Measurements from ENCODE around the gene RRN3. TPM values are rescaled to one million over a fixed set of nuclear protein-coding genes. Genes with fewer than 3 reads are reported as not detected.
"Not testable (repeated sequence)": the region's sequence is repeated elsewhere in the genome, so short reads cannot be mapped to it uniquely, and the experiment has no call there.

RRN3 gene
- total RNA-seq, 2 experiments from 2014 or later = 29.6 to 32.4 TPM

DNA sequence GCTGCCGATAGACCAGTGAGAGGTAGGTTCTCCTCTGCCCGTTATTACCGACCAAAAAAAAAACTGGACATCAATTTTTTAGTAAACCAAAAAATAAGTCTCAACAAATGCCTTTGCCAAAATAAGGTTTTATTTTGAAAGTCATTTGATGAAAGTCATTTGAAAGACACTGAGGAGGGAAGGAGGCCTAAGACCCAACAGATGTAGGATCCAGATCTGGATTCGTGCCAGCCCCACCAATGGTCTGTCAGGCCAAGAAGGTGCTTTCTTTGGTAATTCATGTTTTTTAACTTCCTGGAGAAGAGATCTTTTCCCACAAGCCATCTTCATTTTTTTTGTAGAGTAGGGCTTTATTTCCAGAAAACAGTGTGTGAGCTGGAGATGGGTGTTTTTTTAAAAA, 56.3 kb downstream of the RRN3 start:
- Mint-ChIP-seq H3K36me3 (ENCODE audit: low read depth) (peaks cover 20% of the 10 kb centered on the region), H3K27ac (no peak overlapping the region), H3K27me3 (ENCODE audit: low read depth) (no peaks in the 10 kb centered on the region), H3K9me3 (no peaks in the 10 kb centered on the region), H3K4me3 (no peak overlapping the region), H3K4me1 (ENCODE audit: low read depth) (no peaks in the 10 kb centered on the region)
- intact Hi-C loops (cut with micrococcal nuclease) = no loop called here
- CTCF ChIA-PET = no interaction called here
- DNase-seq = no peak

DNA sequence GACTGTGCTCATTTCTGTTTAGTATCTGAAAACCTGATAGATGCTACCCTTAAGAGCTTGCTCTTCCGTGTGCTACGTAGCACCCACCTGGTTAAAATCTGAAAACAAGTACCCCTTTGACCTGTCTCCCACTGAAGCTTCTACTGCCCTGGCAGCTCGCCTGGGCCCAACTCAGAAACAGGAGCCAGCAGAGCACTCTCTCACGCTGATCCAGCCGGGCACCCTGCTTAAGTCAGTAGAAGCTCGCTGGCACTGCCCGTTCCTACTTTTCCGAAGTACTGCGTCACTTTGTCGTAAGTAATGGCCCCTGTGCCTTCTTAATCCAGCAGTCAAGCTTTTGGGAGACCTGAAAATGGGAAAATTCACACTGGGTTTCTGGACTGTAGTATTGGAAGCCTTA, 57.1 kb downstream of the RRN3 start:
- CTCF ChIA-PET = no interaction called here
- DNase-seq = no peak
- Mint-ChIP-seq H3K9me3 (no peaks in the 10 kb centered on the region), H3K27ac (no peak overlapping the region), H3K4me1 (ENCODE audit: low read depth) (no peaks in the 10 kb centered on the region), H3K36me3 (ENCODE audit: low read depth) (peaks cover 23% of the 10 kb centered on the region), H3K27me3 (ENCODE audit: low read depth) (no peaks in the 10 kb centered on the region), H3K4me3 (no peak overlapping the region)
- intact Hi-C loops (cut with micrococcal nuclease) = no loop called here

DNA sequence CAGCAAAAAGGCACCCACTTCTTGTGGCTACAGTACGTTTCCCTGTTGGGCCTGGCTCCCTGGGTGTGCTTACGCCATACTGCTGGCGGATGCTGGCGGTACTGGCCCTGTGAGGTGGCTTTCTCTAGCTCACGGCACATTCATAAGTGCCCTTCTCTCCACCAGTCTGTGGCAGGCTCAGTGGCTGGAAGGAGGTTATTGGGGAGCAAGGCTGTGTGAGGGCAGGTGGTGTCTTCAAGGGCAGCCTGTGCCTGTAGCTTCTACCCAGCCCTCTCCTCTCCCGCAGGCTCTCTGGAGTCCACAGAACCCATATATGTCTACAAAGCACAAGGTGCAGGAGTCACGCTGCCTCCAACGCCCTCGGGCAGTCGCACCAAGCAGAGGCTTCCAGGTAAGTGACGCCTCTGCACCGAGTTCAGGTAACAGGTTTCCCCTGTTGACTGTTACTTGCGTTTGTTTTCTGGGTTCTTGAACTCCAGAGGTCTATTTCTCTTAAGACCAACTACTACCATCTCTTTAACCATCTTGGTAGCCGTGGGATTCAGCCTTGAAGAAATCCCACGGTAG, 58.8 kb downstream of the RRN3 start:
- intact Hi-C loops (cut with micrococcal nuclease) = no loop called here
- Mint-ChIP-seq H3K27ac (no peak overlapping the region), H3K36me3 (ENCODE audit: low read depth) (peaks cover 25% of the 10 kb centered on the region), H3K4me1 (ENCODE audit: low read depth) (peaks cover 5% of the 10 kb centered on the region), H3K27me3 (ENCODE audit: low read depth) (no peaks in the 10 kb centered on the region), H3K9me3 (no peaks in the 10 kb centered on the region), H3K4me3 (no peak overlapping the region)
- no peak for DNase-seq
- CTCF ChIA-PET = no interaction called here

DNA sequence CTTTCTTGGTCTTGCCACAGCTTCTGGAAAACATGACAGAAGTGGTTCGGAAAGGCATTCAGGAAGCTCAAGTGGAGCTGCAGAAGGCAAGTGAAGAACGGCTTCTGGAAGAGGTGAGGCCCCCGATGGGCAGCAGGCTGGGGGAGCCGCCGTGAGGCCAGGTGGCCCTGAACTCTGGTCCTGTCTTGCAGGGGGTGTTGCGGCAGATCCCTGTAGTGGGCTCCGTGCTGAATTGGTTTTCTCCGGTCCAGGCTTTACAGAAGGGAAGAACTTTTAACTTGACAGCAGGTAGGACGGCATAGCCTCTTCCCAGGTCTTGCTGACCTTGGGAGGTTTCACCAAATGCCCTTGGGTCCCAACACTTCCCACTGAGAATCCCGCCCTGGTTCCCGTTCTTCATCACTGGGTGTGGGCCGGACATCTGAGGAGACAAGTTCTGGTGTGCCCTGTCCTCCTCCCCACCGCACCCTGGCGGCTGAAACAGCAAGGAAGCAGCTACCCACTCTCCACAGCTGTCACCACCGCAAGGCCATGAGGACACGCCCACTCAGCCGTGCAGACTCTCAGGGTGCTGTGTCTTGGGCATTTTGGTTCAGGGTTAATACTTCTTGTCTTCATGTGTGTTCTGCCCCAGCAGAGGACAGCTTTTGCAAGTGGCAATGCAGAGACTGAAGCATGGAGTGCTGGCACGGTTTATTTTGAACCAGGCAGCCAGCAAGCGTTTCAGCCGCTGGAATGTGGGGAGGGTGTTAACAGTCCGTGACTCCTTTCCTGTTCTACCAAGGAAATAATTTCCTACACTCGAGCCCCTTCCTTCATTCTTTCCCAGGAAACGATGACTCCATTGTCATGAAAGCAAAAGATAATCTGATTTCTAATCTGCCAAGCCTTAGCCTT, 59.6 kb downstream of the RRN3 start:
- Mint-ChIP-seq H3K27ac (no peak overlapping the region), H3K4me1 (ENCODE audit: low read depth) (peaks cover 5% of the 10 kb centered on the region), H3K9me3 (no peaks in the 10 kb centered on the region), H3K36me3 (ENCODE audit: low read depth) (peaks cover 23% of the 10 kb centered on the region), H3K4me3 (no peak overlapping the region), H3K27me3 (ENCODE audit: low read depth) (no peaks in the 10 kb centered on the region)
- CTCF ChIA-PET = no interaction called here
- intact Hi-C loops (cut with micrococcal nuclease) = no loop called here
- no peak for DNase-seq

DNA sequence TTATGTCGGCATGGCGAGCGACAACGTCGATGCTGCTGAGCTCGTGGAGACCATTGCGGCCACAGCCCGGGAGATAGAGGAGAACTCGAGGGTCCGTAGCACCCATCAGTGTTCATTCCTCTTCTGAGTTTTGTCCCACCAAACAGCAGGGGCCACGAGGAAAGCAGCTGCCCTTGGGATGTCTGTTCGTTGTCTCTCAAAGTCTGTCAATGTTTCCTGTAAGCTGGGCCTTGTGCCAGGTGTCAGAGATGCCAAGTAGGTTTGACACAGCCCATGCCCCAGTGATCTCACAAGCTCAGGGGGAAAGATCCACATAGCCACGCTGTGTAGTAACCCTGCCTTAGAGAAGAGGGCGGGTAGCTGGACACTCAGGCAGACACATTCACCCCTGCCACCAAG, 60.8 kb downstream of the RRN3 start:
- Mint-ChIP-seq H3K4me3 (no peak overlapping the region), H3K36me3 (ENCODE audit: low read depth) (peaks cover 22% of the 10 kb centered on the region), H3K9me3 (no peaks in the 10 kb centered on the region), H3K27ac (no peak overlapping the region), H3K4me1 (ENCODE audit: low read depth) (peaks cover 5% of the 10 kb centered on the region), H3K27me3 (ENCODE audit: low read depth) (no peaks in the 10 kb centered on the region)
- CTCF ChIA-PET = no interaction called here
- intact Hi-C loops (cut with micrococcal nuclease) = no loop called here
- no peak for DNase-seq

DNA sequence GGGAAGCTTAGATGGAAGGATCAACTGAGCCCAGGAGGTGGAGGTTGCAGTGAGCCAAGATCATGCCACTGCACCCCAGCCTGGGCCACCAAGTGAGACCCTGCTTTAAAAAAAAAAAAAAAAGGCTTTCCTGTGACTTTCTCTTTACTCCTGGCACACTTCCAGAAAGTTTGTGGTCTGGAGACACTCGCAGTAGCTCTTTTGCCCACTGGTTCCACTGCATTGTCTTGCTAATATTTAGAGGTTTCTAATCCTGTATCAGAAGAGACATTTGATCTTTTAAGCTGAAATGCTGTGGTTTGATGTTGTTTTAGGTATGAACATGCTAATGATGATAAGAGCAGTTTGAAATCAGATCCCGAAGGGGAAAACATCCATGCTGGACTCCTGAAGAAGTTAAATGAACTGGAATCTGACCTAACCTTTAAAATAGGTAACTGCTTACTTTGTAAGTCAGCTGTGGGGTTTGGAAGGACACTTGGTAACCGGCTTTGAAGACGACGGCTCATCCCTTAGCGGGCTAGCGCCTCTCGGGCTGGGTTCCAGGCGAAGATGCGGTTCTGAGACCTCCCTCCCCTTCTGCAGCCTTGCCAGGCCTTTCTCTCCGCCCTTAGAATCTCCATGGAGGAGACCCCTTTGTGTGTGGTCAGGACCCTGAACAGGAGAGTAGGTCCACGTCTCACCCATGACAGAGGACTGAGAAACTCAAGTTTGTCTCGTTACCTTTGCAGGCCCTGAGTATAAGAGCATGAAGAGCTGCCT, 61.3 kb downstream of the RRN3 start:
- H3K27ac Mint-ChIP-seq = peak overlapping the region; percentile 68
- no peak for DNase-seq
- H3K4me1 Mint-ChIP-seq (ENCODE audit: low read depth) = peaks cover 7% of the 10 kb centered on the region
- CTCF ChIA-PET = no interaction called here
- H3K36me3 Mint-ChIP-seq (ENCODE audit: low read depth) = peaks cover 22% of the 10 kb centered on the region
- intact Hi-C loops (cut with micrococcal nuclease) = no loop called here
- no peaks in the 10 kb centered on the region for H3K27me3 Mint-ChIP-seq (ENCODE audit: low read depth)
- H3K9me3 Mint-ChIP-seq = no peaks in the 10 kb centered on the region
- no peak overlapping the region for H3K4me3 Mint-ChIP-seq

DNA sequence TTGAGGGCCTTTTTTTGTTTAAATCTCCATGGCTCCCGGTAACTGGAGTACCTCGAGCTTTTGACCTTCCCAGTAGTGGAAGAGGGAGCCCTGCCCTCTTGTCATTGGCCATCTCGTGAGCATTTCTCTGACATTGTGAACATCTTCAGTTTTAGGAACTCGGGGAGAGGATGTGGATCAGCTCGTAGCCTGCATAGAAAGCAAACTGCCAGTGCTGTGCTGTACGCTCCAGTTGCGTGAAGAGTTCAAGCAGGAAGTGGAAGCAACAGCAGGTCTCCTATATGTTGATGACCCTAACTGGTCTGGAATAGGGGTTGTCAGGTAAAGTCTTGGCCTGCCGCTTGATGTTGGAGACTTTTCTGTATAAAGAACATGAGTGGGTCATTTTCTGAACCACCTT, 62.5 kb downstream of the RRN3 start:
- Mint-ChIP-seq H3K9me3 (no peaks in the 10 kb centered on the region), H3K36me3 (ENCODE audit: low read depth) (peaks cover 22% of the 10 kb centered on the region), H3K4me3 (no peak overlapping the region), H3K27me3 (ENCODE audit: low read depth) (no peaks in the 10 kb centered on the region), H3K27ac (peak overlapping the region; percentile 48), H3K4me1 (ENCODE audit: low read depth) (peaks cover 7% of the 10 kb centered on the region)
- DNase-seq = no peak
- intact Hi-C loops (cut with micrococcal nuclease) = no loop called here
- CTCF ChIA-PET = no interaction called here

DNA sequence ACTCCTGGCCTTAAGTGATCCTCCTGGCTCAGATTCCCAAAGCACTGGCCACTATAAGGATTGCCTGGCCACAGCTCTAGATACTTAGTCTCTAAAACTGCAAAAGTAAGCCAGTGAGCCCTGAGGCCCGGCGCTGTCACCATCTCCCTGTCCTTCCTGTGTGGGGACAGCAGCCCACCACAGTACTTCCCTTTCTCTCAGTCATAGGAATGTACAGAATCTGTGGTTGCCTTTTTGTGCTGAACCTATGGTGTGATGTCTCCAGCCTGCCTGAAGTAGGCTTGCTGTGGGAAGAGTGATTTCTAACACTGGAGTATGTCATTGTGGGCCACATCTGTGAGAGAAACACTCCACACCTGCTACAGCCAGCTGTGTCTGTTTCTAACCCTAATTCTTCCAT, 62.9 kb downstream of the RRN3 start:
- intact Hi-C loops (cut with micrococcal nuclease) = no loop called here
- H3K27me3 Mint-ChIP-seq (ENCODE audit: low read depth) = no peaks in the 10 kb centered on the region
- CTCF ChIA-PET = no interaction called here
- H3K9me3 Mint-ChIP-seq = no peaks in the 10 kb centered on the region
- H3K27ac Mint-ChIP-seq = no peak overlapping the region
- H3K36me3 Mint-ChIP-seq (ENCODE audit: low read depth) = peaks cover 22% of the 10 kb centered on the region
- no peak overlapping the region for H3K4me3 Mint-ChIP-seq
- no peak for DNase-seq
- peaks cover 7% of the 10 kb centered on the region for H3K4me1 Mint-ChIP-seq (ENCODE audit: low read depth)

DNA sequence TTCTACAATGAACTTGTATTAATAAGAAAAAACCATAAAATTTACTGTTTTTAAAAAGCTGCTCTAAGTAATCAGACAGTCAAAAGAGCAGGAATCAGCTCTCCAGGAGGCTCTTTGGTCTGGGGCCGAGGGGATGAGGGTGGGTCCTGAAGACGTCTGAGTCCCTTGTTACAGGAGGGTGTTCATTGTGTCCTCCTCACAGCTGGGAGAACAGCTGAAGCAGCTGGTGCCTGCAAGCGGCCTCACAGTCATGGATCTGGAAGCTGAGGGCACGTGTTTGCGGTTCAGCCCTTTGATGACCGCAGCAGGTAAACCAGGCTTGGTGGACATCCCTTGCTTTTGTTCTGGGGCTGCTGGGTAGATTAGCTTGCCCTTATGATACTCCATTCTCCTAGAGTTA, 64.3 kb downstream of the RRN3 start:
- H3K36me3 Mint-ChIP-seq (ENCODE audit: low read depth) = peaks cover 27% of the 10 kb centered on the region
- H3K4me3 Mint-ChIP-seq; H3K4me1 Mint-ChIP-seq (ENCODE audit: low read depth); H3K27ac Mint-ChIP-seq; intact Hi-C loops (cut with micrococcal nuclease); H3K27me3 Mint-ChIP-seq (ENCODE audit: low read depth); H3K9me3 Mint-ChIP-seq; DNase-seq; CTCF ChIA-PET: not testable (repeated sequence)

DNA sequence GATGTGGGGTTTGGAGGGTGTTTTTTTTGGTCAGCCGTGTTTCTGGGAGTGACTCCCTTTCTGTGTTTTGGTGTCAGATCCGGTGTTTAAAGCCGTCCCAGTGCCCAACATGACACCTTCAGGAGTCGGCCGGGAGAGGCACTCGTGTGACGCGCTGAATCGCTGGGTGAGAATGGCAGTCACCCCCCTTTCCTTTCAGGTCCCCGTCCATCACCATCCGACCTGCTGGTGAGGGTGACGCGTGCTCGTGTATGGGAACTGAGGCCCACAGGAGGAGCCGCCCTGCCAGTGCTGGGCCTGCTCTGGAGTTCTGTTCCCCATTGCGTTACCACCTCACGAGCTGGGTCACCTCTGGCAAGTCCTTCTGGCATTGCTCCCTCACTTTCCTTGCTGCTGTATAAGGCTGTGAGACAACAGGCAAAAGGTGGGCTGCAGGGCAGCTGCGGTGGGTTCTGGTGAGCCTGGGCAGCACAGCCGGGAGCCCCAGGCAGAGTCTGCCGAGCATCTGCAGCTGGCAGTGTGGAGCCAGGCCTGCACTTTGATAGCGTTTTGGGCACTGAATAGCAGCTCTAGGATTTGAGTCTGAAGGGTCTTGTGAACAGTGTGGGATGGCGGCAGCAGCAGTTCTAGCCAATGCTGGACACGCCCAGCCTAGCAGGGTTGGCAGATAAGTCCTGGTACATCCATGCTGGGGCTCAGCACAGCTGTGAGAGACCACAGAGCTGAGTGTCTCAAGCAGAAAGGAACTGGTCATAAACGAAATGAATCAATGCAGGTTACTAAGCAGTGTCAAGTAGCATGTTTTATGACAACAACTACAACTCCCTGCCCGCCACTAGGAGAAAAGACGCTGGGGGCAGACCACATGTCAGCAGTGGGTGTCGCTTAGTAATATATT, 65.0 kb downstream of the RRN3 start:
- CTCF ChIA-PET; H3K27me3 Mint-ChIP-seq (ENCODE audit: low read depth); DNase-seq; H3K4me1 Mint-ChIP-seq (ENCODE audit: low read depth); H3K9me3 Mint-ChIP-seq; intact Hi-C loops (cut with micrococcal nuclease); H3K4me3 Mint-ChIP-seq: not testable (repeated sequence)
- Mint-ChIP-seq H3K36me3 (ENCODE audit: low read depth) (peaks cover 28% of the 10 kb centered on the region), H3K27ac (peak overlapping the region; percentile 11)

DNA sequence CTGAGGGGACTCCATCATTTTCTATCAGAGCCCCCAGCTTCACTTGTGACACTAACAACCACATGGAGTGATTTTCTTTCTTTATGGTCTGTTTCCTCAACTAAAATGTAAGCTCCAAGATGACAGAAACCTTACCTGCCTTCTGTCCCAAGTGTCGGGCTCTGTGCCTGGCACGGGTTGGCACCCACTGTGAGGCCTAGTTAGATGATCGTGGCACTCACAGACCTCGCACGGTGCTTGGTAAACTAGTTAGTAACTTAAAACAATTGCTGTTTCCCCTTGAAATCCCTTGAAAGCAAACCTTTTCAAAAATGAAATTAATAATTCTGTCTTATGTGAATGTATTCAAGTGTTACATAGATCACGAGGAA, 65.7 kb downstream of the RRN3 start:
- peaks cover 31% of the 10 kb centered on the region for H3K36me3 Mint-ChIP-seq (ENCODE audit: low read depth)

More for the DNA sequence above, 65.7 kb downstream of the RRN3 start:
- H3K4me3 Mint-ChIP-seq; H3K27me3 Mint-ChIP-seq (ENCODE audit: low read depth); intact Hi-C loops (cut with micrococcal nuclease); CTCF ChIA-PET; H3K4me1 Mint-ChIP-seq (ENCODE audit: low read depth); H3K9me3 Mint-ChIP-seq; DNase-seq: not testable (repeated sequence)
- H3K27ac Mint-ChIP-seq = peak overlapping the region; percentile 50
